GM21447 (cell line): ENCODE data around the gene LSAMP.

Source experiments
- ATAC-seq: cut with Tn5 transposase; IDR thresholded peaks from one replicate; pipeline ENCODE4 v1.9.1; 2021; ENCODE audit not compliant: unreplicated experiment

The LSAMP gene

DNA sequence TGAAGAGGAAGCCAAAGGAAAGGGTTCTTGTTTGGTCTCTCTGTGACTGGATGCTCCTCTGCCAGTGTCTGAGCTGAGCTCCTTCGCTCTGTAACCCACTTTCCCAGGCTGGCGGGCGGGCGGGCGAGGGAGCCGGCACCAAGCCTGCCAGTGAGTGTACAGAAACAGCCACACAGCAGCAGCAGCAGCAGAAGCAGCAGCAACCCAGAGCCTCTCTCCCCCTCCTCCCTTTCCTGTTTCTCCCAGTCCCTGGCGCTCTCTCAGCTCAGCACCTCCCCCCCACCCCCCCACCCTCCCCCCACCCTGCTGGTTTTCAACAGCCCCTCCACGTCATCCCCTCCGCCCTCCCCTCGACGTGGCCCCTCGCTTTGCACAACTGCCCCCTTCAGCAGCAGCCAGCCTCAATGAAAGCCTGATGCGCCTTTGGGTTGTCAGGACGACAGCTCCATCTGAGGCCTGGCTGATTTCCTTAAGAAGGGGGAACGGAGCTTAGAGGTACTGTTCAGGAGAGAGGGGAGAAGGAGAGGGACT lies at the start of gene LSAMP:
Gene LSAMP (minus strand): TSS at position 177 of the 531 bp plus-strand sequence.
- no peak for ATAC-seq

- no peak for ATAC-seq
Measured at GRCh38 chr3:116492379-116492778, 47.1 kb upstream of the LSAMP start.

DNA sequence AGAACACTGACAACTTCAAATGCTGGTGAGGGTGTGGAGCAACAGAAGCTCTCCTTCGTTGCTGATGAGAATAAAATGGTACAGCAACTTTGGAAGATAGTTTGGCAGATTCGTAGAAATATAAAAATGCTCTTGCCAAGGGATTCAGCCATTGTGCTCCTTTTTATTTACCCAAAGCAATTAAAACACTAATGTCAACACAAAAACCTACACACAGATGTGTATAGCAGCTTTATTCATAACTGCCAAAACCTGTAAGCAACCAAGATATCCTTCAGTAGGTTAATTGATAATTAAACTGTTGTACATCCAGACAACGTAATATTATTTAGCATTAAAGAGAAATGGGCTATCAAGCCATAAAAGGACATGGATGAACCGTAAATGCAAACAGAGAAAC lies 37.8 kb upstream of the LSAMP start:
- ATAC-seq, result no peak

DNA sequence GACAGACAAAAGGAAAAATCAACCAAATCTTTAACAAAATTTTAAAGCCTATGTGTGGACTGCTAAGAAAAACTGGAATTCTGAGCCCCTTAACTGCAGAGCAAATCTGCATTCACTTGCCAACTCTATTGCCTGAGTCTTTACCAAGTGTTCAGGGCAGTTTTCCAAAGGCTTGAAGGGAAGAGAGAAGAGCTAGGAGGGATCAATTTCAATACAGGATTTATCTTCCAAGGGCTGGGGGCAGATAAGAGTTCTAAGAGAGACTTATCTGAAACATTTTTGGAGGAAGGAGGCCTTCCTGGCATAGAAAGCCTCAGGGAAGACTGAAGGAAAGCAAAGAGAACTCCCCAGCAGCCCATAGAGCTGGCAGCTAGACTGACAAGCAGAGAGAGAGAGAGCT lies 31.4 kb upstream of the LSAMP start:
- ATAC-seq, result no peak

DNA sequence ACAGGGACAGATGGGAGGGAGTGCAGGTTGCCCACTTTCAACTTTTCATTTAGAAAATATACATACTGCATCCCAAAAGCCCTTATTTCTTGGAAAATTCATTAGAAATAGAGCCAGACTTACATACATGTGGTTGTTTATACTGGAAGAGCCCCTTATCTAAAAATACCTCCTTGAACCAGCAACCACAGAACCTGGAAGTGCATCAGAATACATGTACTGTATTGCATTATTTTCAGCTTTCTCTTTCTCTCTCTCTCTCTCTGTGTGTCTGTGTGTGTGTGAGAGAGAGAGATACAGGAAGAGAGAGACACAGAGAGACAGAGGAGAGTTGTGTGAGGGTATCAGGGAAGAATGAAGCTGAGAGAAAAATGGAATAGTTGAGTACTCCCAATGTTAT lies 29.5 kb upstream of the LSAMP start:
- no peak for ATAC-seq

- ATAC-seq, result no peak
Measured at GRCh38 chr3:116474032-116474780, 28.9 kb upstream of the LSAMP start.

- ATAC-seq, result no peak
Measured at GRCh38 chr3:116473602-116474001, 28.3 kb upstream of the LSAMP start.

- ATAC-seq, result no peak
Measured at GRCh38 chr3:116470605-116471197, 25.4 kb upstream of the LSAMP start.

DNA sequence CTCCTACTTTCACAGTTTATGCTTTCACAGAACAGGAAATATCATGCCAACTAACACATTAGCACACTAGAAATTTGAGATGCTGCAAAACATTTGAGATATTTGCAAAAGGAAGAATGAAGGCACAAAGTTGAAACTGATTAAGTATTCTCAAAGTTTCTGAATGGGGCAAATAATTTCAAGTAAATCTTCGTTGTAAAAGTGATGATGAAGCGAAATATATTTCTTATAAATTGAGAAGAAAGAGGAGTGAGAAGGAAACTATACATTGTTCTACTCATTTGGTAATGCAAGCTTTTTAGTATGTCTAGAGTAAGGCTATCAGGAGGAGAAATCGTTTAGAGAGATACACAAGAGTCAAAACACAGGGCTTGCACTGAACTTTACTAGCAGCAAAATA lies 24.3 kb upstream of the LSAMP start:
- ATAC-seq, result no peak

DNA sequence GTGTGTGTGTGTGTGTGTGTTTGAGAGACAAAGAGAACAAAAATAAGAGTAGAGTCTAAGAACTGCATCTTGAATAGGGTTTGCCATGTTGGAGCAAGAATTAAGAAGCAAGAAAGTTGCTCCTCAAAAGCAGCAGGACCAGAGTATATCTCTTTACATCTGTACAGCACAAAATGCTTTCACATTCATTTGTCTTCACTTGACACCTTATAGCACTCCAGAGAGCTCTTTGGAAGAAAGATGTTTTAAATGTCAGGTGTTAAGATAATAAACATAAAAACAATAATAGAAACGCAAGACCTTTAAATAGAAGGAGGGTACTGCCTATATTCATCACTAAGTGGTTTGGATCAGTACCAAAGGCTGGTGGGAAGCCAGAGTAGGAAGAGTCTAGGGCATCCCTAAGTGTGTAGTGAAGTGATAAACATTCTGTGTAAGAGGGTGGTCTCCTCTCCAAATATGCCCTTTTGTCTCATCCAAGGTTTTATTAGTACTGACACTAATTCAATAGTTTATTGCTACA lies 19.1 kb upstream of the LSAMP start:
- no peak for ATAC-seq

- ATAC-seq, result no peak
Measured at GRCh38 chr3:116453666-116454346, 8.5 kb upstream of the LSAMP start.

DNA sequence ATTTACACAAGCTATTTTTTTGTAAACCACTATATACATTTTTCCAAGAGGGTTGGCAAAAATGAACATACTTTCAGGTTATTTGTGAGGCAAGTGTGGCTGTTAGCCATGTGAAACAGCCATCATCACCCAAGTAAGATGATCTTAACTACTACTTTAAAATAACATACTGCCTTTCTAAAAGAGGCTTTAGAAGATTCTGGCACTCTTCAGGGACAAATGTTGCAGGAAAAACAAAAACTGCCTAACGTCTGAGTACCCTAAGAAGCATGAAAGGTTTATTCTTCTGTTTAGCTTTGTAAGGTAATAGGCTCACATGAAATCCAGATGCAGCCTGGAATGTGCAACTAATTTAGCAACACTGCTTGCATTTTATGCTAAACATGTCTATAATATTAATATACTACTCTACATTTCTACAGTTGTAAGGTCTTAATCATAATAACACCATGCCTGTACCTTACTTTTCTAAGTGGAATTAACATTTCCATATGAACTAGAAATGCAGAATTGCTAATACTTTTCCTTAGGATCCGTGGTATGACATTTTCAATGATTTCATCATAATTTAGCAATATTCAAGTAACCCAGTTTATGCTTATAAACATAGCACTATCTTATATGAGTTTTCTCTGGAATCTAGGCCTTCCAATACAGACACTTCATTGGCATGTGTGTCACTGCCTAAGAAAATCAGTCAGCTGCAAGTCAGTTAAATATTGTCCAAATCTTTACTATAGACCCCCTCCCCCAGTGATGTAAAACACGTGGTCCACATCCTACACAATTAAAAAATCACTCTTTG lies 4.5 kb upstream of the LSAMP start:
- no peak for ATAC-seq

DNA sequence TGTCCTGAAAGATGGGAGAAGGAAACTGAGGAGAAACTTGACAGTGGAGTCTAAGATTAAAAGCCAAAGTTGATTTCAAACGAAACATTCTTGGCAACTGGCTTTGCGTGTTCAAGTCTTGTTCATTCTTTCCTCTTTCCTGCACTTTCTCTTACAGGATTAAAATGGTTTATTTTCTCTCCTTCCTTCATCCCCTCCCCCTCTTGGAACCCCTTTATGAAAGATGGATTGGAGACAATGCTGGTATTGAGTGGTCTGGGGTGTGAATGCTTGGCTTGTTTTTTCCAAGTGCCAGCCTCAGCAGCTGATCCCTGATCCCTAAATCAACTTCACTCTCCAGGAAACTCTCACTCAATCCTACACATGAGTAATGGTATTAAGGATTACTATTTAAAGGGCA lies 703 bp upstream of the LSAMP start:
- ATAC-seq, result no peak

DNA sequence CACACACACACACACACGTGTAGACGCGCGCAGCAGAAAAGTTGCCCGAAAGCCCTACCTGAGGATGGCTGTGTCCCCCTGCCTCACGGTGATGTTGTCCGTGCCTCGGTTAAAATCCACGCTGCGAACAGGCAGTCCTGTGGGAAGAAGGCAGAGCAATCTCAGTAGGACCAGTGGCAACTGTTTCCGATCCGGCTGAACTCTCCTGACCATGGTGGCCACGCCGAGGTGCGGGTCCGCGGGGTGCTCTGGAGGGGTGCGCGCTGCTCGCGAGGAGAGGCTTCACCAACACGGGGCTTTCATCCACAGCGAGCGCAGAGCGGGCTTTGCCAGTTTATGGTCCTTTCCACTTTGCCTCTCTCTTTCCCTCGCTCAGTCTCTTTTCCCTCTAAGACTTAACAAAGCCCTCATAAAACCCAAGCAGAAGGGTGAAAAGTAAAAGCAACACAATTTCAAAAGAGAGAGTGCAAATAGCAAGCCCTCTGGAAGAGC lies 422 bp downstream of the LSAMP start:
- ATAC-seq, result no peak

DNA sequence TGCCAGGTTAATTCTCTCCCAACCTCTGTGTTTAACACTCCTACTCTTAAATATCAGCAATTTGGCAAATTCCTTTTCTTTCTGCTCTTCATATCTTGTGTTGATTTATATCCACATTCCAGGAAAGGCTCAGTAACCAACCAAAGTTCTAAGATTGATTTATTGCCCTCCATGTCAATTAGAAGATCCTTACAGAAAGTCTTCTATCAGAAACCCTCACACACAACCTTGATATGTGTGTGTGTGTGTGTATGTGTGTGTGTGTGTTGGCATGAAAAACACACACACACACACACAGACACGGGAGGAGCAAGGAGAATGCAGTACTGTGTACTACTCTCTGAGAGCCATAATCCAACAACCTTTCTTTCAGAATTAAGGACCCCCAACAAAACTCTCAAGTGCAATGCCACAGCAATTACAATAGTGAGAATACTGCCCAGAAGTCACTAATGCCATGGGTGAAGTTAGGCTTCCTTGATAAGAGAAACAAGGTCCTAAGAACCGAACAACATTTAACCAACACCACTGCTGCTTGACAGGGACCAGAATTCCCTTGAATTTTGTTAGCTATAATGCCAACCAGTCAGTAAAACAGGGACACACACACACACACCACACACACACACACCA lies 1.1 kb downstream of the LSAMP start:
- no peak for ATAC-seq

DNA sequence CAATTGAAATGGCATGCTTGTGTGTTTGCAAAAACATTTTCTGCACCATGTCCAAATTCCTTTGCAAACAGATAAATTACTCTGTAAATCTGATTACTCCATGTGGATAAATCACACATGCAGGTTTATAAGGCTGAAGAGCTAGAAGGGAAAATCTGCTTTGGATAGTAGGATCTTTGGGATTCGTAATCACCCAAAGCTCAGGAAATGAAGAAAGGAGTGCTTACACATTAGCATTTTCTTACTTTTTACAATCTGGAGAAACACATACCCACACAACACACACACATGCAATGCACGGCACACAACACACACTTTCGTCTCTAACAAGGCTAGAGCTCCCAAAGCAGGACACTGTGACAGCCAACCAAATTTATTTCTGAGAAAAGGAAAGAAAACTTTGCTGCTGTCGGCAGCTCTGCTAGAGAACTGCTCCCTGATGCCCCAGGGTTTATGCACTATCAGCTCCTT lies 2.1 kb downstream of the LSAMP start:
- ATAC-seq, result no peak

- ATAC-seq, result no peak
Measured at GRCh38 chr3:116442331-116443021, 2.8 kb downstream of the LSAMP start.

GRCh38 chr3:116441652-116442051 lies 3.6 kb downstream of the LSAMP start:
- no peak for ATAC-seq

DNA sequence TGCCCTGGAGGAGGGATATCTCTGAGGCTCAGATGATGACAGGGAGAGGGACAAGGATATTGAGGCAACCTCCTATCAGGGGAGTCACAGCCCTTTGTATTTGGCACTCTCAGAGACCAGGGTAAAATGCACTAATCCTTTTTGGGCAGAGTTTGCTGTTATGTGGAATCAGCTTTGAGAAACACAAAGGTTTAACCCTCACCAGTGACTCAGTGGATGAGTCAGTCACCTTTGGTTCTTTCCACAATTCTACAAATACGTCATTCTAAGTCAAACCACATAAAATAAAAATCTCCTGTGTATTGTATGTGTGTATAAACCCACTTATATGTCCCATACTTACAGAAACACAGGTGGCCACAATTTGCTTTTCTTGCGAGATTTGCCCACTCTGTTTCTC lies 5.1 kb downstream of the LSAMP start:
- no peak for ATAC-seq

- no peak for ATAC-seq
Measured at GRCh38 chr3:116433552-116433951, 11.7 kb downstream of the LSAMP start.
